Adrenal gland (tissue), 12 donors: ENCODE data around the gene BHLHA9. TPM values are rescaled to one million over a fixed set of nuclear protein-coding genes. Genes with fewer than 3 reads are reported as not detected.

Experiments
- DNase-seq, 7 donors: peaks; one replicate each; pipeline ENCODE4 v3.0.0-alpha.2; 2019 to 2020
- H3K27ac ChIP-seq, 5 donors: fragments of 200-600 bp; sonication (generic) in 4 of 5; 1 replicate in 3 of 5; 2 replicates in 2 of 5; pipeline versions ENCODE4 v1.5.1 to v1.8.0; 2016 to 2020; ENCODE audit warnings: mild to moderate bottlenecking in 1 of 5
- H3K27me3 ChIP-seq: fragments of 200-600 bp; 2 replicates; pipeline ENCODE4 v1.8.0; 2021
- H3K36me3 ChIP-seq, 2 donors: fragments of 200-600 bp; replicated peaks in 1 of 2; 1 replicate in 1 of 2; 2 replicates in 1 of 2; pipeline versions ENCODE4 v1.5.1 to v1.8.0; 2018 to 2022
- H3K4me1 ChIP-seq, 2 donors: fragments of 200-600 bp; replicated peaks in 1 of 2; 1 replicate in 1 of 2; 2 replicates in 1 of 2; pipeline versions ENCODE4 v1.5.1 to v1.8.0; 2018 to 2021
- H3K4me3 ChIP-seq, 4 donors: fragments of 200-600 bp; sonication (generic) in 3 of 4; one replicate each; pipeline ENCODE4 v1.5.1; 2016 to 2018
- H3K9me3 ChIP-seq, 3 donors: fragments of 200-600 bp; sonication (generic) in 1 of 3; replicated peaks in 1 of 3; 1 replicate in 2 of 3; 2 replicates in 1 of 3; pipeline versions ENCODE4 v1.5.1 to v1.8.0; 2016 to 2021
- CTCF ChIP-seq, 6 experiments: fragments of 450-650 bp in 4 of 6; fragments of 200-600 bp in 2 of 6; sonication (generic) in 1 of 6; IDR thresholded peaks; 1 replicate in 5 of 6; 2 replicates in 1 of 6; pipeline versions ENCODE4 v1.5.1 to v1.8.0; 2016 to 2021; ENCODE audit warnings: antibody characterized with exemption in 6 of 6, mild to moderate bottlenecking in 2 of 6, moderate library complexity in 1 of 6
- POLR2A ChIP-seq, 2 donors: fragments of 450-650 bp; IDR thresholded peaks; one replicate each; pipeline ENCODE4 v1.6.1; 2017; ENCODE audit warnings: antibody characterized with exemption in 2 of 2, mild to moderate bottlenecking in 2 of 2, moderate library complexity in 1 of 2
- WGBS, 4 donors: extraction: QIAGEN DNeasy Blood & Tissue Kit in 2 of 4; methylation state at CpG; one replicate each; pipeline versions ENCODE4 v1.1.5 to v1.1.7; 2013 to 2017; 5-methylcytosine and 5-hydroxymethylcytosine counted together
- intact Hi-C, 2 donors: fragments of 100-400 bp; cut with DNase I; formaldehyde crosslinking; loops; one replicate each; pipeline versions ENCODE4 v1.14.1 to v1.15.0; 2022 to 2023
- polyA plus RNA-seq, 3 donors: library from polyadenylated mRNA; stranded (reverse); fragments of 200-250 nt in 2 of 3; fragments of 350-450 nt in 1 of 3; fragmentation: Illumina TruSeq in 1 of 3; extraction: RNeasy Lipid Tissue Mini Kit (QIAGEN cat#74804) in 1 of 3; gene quantifications; one replicate each; pipeline ENCODE4 v1.2.3, GENCODE V29; 2013 to 2014
- total RNA-seq, 9 donors: library from RNA; depleted of rRNA in 4 of 9; stranded (reverse); fragments of >200 nt in 4 of 9; fragments of 120-200 nt in 1 of 9; fragmentation: NEBNext Ultra II Directional in 1 of 9; extraction: Animal tissue kit (Norgen Biotek cat#: 25700) in 1 of 9; gene quantifications; one replicate each; pipeline versions ENCODE4 v1.1.0 to v1.2.4, GENCODE V29; 2013 to 2023
- donor health status: healthy with polysubstance abuse.
- donor health status: Bipolar disorder and iron deficiency.
- donor health status: DM: yes; HTN: yes; CAD: no.
- donor health status: DM: no; HTN: no; CAD: no.
- donor health status: DM: no; HTN: no; CAD: no.
- donor health status: DM: yes; HTN: yes; CAD: no.

Gene BHLHA9
- total and polyA plus RNA-seq, 12 donors: not detected

GRCh38 chr17:1229900-1230501 is 40.2 kb upstream of the BHLHA9 start:
- TF ChIP-seq POLR2A (IDR thresholded peaks at IDR 0.05): no peak
- DNase-seq: no peak
- Histone ChIP-seq H3K36me3 (no peaks in the 10 kb centered on the region), H3K4me1 (peaks cover 5 to 14% of the 10 kb centered on the region in 2 donors), H3K4me3 (peak overlapping the region in 1 of 4 donors; percentile 63), H3K27me3 (peaks cover 35% of the 10 kb centered on the region), H3K9me3 (no peaks in the 10 kb centered on the region), H3K27ac (peak overlapping the region in 2 of 5 donors; percentile 62 to 76)
- intact Hi-C loops: no loop called here
- 16 to 20% (median 18%) methylated on average over 1 to 51 of the region's 51 CpGs for WGBS, 4 donors

GRCh38 chr17:1231456-1231855 is 38.8 kb upstream of the BHLHA9 start:
- no peaks in the 10 kb centered on the region for H3K9me3 ChIP-seq
- H3K36me3 ChIP-seq: no peaks in the 10 kb centered on the region
- 58 to 69% (median 64%) methylated on average over 12 of the region's 12 CpGs for WGBS, 4 donors
- no peak overlapping the region for H3K4me3 ChIP-seq
- H3K27me3 ChIP-seq: peaks cover 33% of the 10 kb centered on the region
- TF ChIP-seq CTCF (IDR thresholded peaks at IDR 0.05) (no peak), POLR2A (IDR thresholded peaks at IDR 0.05) (no peak)
- DNase-seq: peak in 5 of 7 donors; percentile 32 to 54 (median 40)
- intact Hi-C loops: no loop called here
- H3K27ac ChIP-seq: no peak overlapping the region
- H3K4me1 ChIP-seq: peaks cover 5 to 14% of the 10 kb centered on the region in 2 donors

DNA sequence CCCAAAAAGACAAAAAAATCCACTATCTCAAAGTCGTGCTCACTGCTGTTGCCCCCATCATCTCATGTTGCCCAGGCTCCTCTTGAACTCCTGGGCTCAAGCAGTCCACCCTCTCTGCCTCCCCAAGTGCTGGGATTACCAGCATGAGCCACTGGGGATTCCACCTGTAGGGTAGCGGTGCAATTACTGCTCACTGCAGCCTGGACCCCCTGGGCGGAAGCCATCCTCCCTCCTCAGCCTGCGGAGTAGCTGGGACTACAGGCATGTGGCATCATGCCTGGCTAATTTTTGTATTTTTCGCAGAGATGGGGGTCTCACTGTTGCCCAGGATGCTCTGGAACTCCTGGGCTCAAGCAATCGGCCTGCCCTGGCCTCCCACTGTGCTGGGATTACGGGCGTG is 37.9 kb upstream of the BHLHA9 start:
- Histone ChIP-seq H3K27me3 (peaks cover 33% of the 10 kb centered on the region), H3K9me3 (no peaks in the 10 kb centered on the region), H3K36me3 (no peaks in the 10 kb centered on the region), H3K27ac (no peak overlapping the region), H3K4me1 (peaks cover 5 to 14% of the 10 kb centered on the region in 2 donors), H3K4me3 (no peak overlapping the region)
- no peak for DNase-seq
- intact Hi-C loops: no loop called here
- TF ChIP-seq POLR2A (IDR thresholded peaks at IDR 0.05): no peak
- TF ChIP-seq CTCF (IDR thresholded peaks at IDR 0.05): no peak
- 73 to 91% (median 85%) methylated on average over 7 to 8 of the region's 8 CpGs for WGBS, 4 donors

DNA sequence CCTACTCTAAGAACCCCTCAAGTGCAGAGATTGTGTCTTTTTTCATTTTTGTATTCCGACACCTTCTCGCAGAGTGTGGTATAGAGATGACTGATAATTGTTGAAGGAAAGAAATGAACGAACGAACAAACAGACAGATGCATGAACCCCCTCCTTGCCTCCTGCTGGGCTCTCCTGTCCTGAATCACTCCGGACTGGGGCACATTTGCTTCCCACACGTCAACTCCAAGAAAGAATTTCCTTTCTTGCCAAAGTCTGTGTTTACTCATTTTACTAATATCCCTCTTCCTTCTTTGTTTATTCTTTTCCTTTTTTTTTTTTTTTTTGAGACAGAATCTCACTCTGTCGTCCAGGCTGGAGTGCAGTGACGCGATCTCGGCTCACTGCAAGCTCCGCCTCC is 37.5 kb upstream of the BHLHA9 start:
- H3K4me3 ChIP-seq: no peak overlapping the region
- peaks cover 5 to 14% of the 10 kb centered on the region in 2 donors for H3K4me1 ChIP-seq
- 65 to 75% (median 68%) methylated on average over 11 of the region's 11 CpGs for WGBS, 4 donors
- H3K9me3 ChIP-seq: no peaks in the 10 kb centered on the region
- H3K27ac ChIP-seq: no peak overlapping the region
- intact Hi-C loops: no loop called here
- H3K36me3 ChIP-seq: no peaks in the 10 kb centered on the region
- peaks cover 32% of the 10 kb centered on the region for H3K27me3 ChIP-seq
- TF ChIP-seq POLR2A (IDR thresholded peaks at IDR 0.05): no peak
- no peak for TF ChIP-seq CTCF (IDR thresholded peaks at IDR 0.05)
- DNase-seq: no peak

DNA sequence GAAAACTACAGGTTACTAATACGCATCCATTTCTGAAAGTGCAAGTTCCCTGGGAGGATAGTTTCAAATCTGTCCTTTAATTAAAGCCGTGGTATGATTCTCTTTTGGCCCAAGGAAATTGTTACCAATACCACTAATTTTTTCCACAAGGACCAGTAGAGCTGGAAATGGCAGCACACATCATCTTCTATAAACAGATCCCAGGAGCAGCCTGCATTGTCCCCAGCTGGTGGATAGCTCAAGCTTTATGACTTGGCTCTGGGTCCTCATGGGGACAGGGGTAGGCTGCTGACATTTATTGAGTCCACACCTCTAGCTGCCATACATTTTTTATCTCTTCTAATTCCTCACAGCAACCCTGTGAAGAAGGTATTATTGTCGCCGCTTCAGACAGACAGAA is 35.8 kb upstream of the BHLHA9 start:
- no peaks in the 10 kb centered on the region for H3K9me3 ChIP-seq
- H3K4me3 ChIP-seq: no peak overlapping the region
- 89 to 95% (median 92%) methylated on average over 4 of the region's 4 CpGs for WGBS, 4 donors
- no peak overlapping the region for H3K27ac ChIP-seq
- no peak for TF ChIP-seq POLR2A (IDR thresholded peaks at IDR 0.05)
- TF ChIP-seq CTCF (IDR thresholded peaks at IDR 0.05): no peak
- H3K36me3 ChIP-seq: no peaks in the 10 kb centered on the region
- no peak for DNase-seq
- intact Hi-C loops: no loop called here
- H3K4me1 ChIP-seq: peaks cover 0 to 8% of the 10 kb centered on the region in 2 donors
- H3K27me3 ChIP-seq: peaks cover 18% of the 10 kb centered on the region
